Endothelial cell of umbilical vein (primary cell): ENCODE results near the gene CSTA.

Experiments
- CTCF ChIP-seq, 2 donors: IDR thresholded peaks; 1 replicate in 1 of 2; 2 replicates in 1 of 2; pipeline ENCODE4 v1.5.1; 2011; ENCODE audit warnings: low read length in 2 of 2, mild to moderate bottlenecking in 2 of 2, moderate library complexity in 2 of 2, control low read depth in 1 of 2, inconsistent platforms in 1 of 2, low read depth in 1 of 2; ENCODE audit not compliant: insufficient read depth in 1 of 2; ENCODE audit errors: extremely low read depth in 1 of 2
- MAX ChIP-seq: IDR thresholded peaks from 2 replicates; pipeline ENCODE4 v1.6.1; 2011; ENCODE audit not compliant: insufficient read depth, insufficient read length
- POLR2A ChIP-seq: IDR thresholded peaks from 2 replicates; pipeline ENCODE4 v1.6.1; 2012; ENCODE audit warnings: low read depth, mild to moderate bottlenecking, control low read depth, low read length
- POLR2AphosphoS5 ChIP-seq: IDR thresholded peaks from 2 replicates; pipeline ENCODE4 v1.6.1; 2012; ENCODE audit warnings: low read depth, mild to moderate bottlenecking, control low read depth, low read length, moderate library complexity; ENCODE audit not compliant: insufficient read depth

- TF ChIP-seq CTCF (IDR thresholded peaks at IDR 0.05; ENCODE audit: extremely low read depth in 1 of 2, insufficient read depth in 1 of 2, low read depth in 1 of 2, low read length in 2 of 2) (peak in 1 of 2 donors; percentile 16), POLR2AphosphoS5 (no peak), MAX (no peak), POLR2A (no peak)
Measured at GRCh38 chr3:122356402-122356801, 31.4 kb downstream of the CSTA start.
